ENCODE data around the gene MTNR1A. TPM values are rescaled to one million over a fixed set of nuclear protein-coding genes. Genes with fewer than 3 reads are reported as not detected.

The MTNR1A gene
- total and polyA plus RNA-seq, 2 donors (not counting 1 experiment from before 2014, with no cell fraction given): not detected

DNA sequence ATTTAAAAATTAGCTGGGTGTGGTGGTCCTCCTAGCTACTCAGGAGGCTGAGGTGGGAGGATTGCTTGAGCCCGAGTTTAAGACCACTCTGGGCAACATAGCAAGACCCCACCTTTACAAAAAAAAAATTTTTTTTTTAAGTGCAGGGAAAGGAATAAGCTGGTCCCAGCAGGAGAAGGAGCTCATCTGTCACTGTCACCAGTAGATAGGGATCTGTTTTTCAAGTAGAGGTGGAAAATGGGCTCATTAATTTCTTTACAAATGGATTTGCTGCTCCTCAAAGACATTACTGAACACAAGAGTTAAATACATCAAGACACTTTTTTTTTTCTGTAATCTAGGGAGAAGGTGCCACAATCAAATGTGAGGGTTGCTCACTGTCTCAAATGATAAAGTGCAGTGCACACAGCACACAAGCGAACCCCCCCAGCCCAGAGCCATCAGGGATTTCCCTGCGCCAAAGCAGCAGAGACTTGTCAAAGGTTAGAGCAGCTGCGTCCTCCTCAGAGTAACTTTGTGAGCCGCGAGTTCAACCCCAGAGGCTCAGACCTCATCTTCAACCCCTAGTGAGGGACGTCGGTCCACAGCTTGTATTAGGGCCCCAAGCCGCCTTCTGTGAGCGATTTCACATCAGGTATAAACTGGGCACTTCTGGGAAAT lies 14.3 kb upstream of the MTNR1A start:
- Histone ChIP-seq H3K36me3 (replicated peaks in 1 of 2; ENCODE audit: control extremely low read depth in 1 of 2, control insufficient read depth in 1 of 2, extremely low read depth in 1 of 2, insufficient read depth in 2 of 2, low read length in 1 of 2) (no peaks in the 10 kb centered on the region), H3K4me1 (ENCODE audit: control insufficient read depth in 2 of 2, insufficient read depth in 2 of 2, low read length in 2 of 2) (no peaks in the 10 kb centered on the region), H3K9ac (ENCODE audit: low read length) (no peak overlapping the region), H3K9me3 (ENCODE audit: control extremely low read depth in 1 of 3, control insufficient read depth in 2 of 3, insufficient read depth in 1 of 3, low read length in 2 of 3) (peaks cover 0 to 3% (median 0%) of the 10 kb centered on the region in 3 donors), H2AFZ (ENCODE audit: insufficient read depth, low read depth, low read length, poor library complexity, severe bottlenecking) (no peak overlapping the region), H4K20me1 (ENCODE audit: control insufficient read depth, insufficient read depth, low read length, poor library complexity, severe bottlenecking) (no peaks in the 10 kb centered on the region), H3K27me3 (replicated peaks in 1 of 4; ENCODE audit: control extremely low read depth in 1 of 4, control insufficient read depth in 3 of 4, insufficient read depth in 4 of 4, low read length in 3 of 4) (no peaks in the 10 kb centered on the region), H3K79me2 (ENCODE audit: control insufficient read depth, insufficient read depth, low read length) (no peaks in the 10 kb centered on the region), H3K27ac (ENCODE audit: low read length in 2 of 2) (no peak overlapping the region), H3K4me3 (ENCODE audit: control extremely low read depth in 1 of 5, extremely low read depth in 1 of 5, insufficient read depth in 1 of 5, low read depth in 2 of 5, low read length in 4 of 5) (no peak overlapping the region), H3K4me2 (replicated peaks; ENCODE audit: low read depth, low read length, poor library complexity, severe bottlenecking) (no peak overlapping the region)
- ChIA-PET POLR2A (no interaction called here), CTCF (interaction anchor here (0.9 kb wide), 1 partner anchor 18 kb away, joined by 3 read pairs; no protein-coding TSS in a partner anchor)
- Mint-ChIP-seq H3K4me1 (no peaks in the 10 kb centered on the region), H3K9me3 (ENCODE audit: insufficient read depth) (no peaks in the 10 kb centered on the region), H3K4me3 (no peak overlapping the region), H3K27ac (no peak overlapping the region), H3K27me3 (no peaks in the 10 kb centered on the region)
- no peak for DNase-seq
- intact Hi-C loops (cut with micrococcal nuclease): no loop called here
- ATAC-seq (ENCODE audit: low read depth): no peak
- WGBS (ENCODE audit: insufficient coverage): 86% methylated on average over 9 of the region's 10 CpGs
- TF ChIP-seq, protein P1, sequence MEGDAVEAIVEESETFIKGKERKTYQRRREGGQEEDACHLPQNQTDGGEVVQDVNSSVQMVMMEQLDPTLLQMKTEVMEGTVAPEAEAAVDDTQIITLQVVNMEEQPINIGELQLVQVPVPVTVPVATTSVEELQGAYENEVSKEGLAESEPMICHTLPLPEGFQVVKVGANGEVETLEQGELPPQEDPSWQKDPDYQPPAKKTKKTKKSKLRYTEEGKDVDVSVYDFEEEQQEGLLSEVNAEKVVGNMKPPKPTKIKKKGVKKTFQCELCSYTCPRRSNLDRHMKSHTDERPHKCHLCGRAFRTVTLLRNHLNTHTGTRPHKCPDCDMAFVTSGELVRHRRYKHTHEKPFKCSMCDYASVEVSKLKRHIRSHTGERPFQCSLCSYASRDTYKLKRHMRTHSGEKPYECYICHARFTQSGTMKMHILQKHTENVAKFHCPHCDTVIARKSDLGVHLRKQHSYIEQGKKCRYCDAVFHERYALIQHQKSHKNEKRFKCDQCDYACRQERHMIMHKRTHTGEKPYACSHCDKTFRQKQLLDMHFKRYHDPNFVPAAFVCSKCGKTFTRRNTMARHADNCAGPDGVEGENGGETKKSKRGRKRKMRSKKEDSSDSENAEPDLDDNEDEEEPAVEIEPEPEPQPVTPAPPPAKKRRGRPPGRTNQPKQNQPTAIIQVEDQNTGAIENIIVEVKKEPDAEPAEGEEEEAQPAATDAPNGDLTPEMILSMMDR (IDR thresholded peaks at IDR 0.05): no peak
- no peak for TF ChIP-seq EZH2 (IDR thresholded peaks at IDR 0.05; ENCODE audit: borderline replicate concordance, insufficient read depth, low read depth, low read length, poor library complexity, severe bottlenecking)

DNA sequence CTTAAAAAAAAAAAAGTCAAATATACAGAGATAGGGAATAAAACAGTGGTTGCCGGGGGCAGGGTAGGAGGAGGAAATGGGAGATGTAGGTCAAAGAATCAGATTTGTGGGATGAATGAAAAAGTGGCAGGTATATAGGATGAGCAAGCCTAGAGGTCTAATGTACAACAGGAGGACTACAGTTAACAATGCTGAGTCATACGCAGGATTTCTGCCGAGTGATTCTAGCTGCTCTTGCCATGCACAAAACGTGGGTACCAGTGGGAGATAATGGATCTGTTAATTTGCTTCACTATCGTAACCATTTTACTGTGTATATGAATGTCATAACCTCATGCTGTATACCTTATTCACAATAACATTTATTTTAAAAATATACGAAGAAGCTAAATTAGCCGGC lies 10.7 kb upstream of the MTNR1A start:
- no peak overlapping the region for H2AFZ ChIP-seq (ENCODE audit: insufficient read depth, low read depth, low read length, poor library complexity, severe bottlenecking)
- no peaks in the 10 kb centered on the region for H3K9me3 ChIP-seq (ENCODE audit: control extremely low read depth in 1 of 3, control insufficient read depth in 2 of 3, insufficient read depth in 1 of 3, low read length in 2 of 3)
- no peak overlapping the region for H3K27ac ChIP-seq (ENCODE audit: low read length in 2 of 2)
- ATAC-seq (ENCODE audit: low read depth) (no peak), DNase-seq (no peak)
- TF ChIP-seq, protein P1 (IDR thresholded peaks at IDR 0.05): no peak
- no peak for TF ChIP-seq EZH2 (IDR thresholded peaks at IDR 0.05; ENCODE audit: borderline replicate concordance, insufficient read depth, low read depth, low read length, poor library complexity, severe bottlenecking)
- no peak overlapping the region for H3K4me2 ChIP-seq (replicated peaks; ENCODE audit: low read depth, low read length, poor library complexity, severe bottlenecking)
- intact Hi-C loops (cut with micrococcal nuclease): no loop called here
- no peaks in the 10 kb centered on the region for H3K36me3 ChIP-seq (replicated peaks in 1 of 2; ENCODE audit: control extremely low read depth in 1 of 2, control insufficient read depth in 1 of 2, extremely low read depth in 1 of 2, insufficient read depth in 2 of 2, low read length in 1 of 2)
- H3K27me3 ChIP-seq (replicated peaks in 1 of 4; ENCODE audit: control extremely low read depth in 1 of 4, control insufficient read depth in 3 of 4, insufficient read depth in 4 of 4, low read length in 3 of 4): no peaks in the 10 kb centered on the region
- no peaks in the 10 kb centered on the region for H3K9me3 Mint-ChIP-seq (ENCODE audit: insufficient read depth)
- ChIA-PET POLR2A (no interaction called here), CTCF (no interaction called here)
- H3K4me3 Mint-ChIP-seq: no peak overlapping the region
- 100% methylated on average over 3 of the region's 7 CpGs for WGBS (ENCODE audit: insufficient coverage)
- no peaks in the 10 kb centered on the region for H3K4me1 Mint-ChIP-seq
- H3K4me3 ChIP-seq (ENCODE audit: control extremely low read depth in 1 of 5, extremely low read depth in 1 of 5, insufficient read depth in 1 of 5, low read depth in 2 of 5, low read length in 4 of 5): no peak overlapping the region
- H3K4me1 ChIP-seq (ENCODE audit: control insufficient read depth in 2 of 2, insufficient read depth in 2 of 2, low read length in 2 of 2): no peaks in the 10 kb centered on the region
- no peaks in the 10 kb centered on the region for H4K20me1 ChIP-seq (ENCODE audit: control insufficient read depth, insufficient read depth, low read length, poor library complexity, severe bottlenecking)
- H3K79me2 ChIP-seq (ENCODE audit: control insufficient read depth, insufficient read depth, low read length): no peaks in the 10 kb centered on the region
- no peaks in the 10 kb centered on the region for H3K27me3 Mint-ChIP-seq
- H3K27ac Mint-ChIP-seq: no peak overlapping the region
- no peak overlapping the region for H3K9ac ChIP-seq (ENCODE audit: low read length)
